PFSK-1 (cell line): ENCODE data around the gene MKNK1.

ENCODE experiments used
- FOXP2 ChIP-seq: optimal IDR thresholded peaks from 2 replicates; pipeline ENCODE3; 2011; ENCODE audit warnings: borderline replicate concordance, control low read depth, inconsistent platforms; ENCODE audit not compliant: insufficient read depth; ENCODE audit errors: extremely low read length, extremely low read depth
- POLR2AphosphoS5 ChIP-seq: IDR thresholded peaks from 2 replicates; pipeline ENCODE4 v1.6.1; 2012; ENCODE audit warnings: low read depth, mild to moderate bottlenecking, control low read depth, low read length, moderate library complexity
- REST ChIP-seq, 2 experiments: IDR thresholded peaks; 2 replicates each; pipeline versions ENCODE4 v1.6.1 to v1.8.0; 2011 to 2012; ENCODE audit warnings: low read depth in 2 of 2, low read length in 2 of 2, control low read depth in 1 of 2, inconsistent platforms in 1 of 2, mild to moderate bottlenecking in 1 of 2, moderate library complexity in 1 of 2; ENCODE audit not compliant: insufficient read depth in 1 of 2
- SIN3A ChIP-seq: IDR thresholded peaks from 2 replicates; pipeline ENCODE4 v1.6.1; 2012; ENCODE audit warnings: mild to moderate bottlenecking, low read length, moderate library complexity, borderline replicate concordance; ENCODE audit not compliant: insufficient read depth
- TAF1 ChIP-seq: IDR thresholded peaks from 2 replicates; pipeline ENCODE4 v1.6.1; 2012; ENCODE audit warnings: low read length, control low read depth, borderline replicate concordance; ENCODE audit not compliant: insufficient read depth

Gene MKNK1

GRCh38 chr1:46512135-46512791, 91.8 kb downstream of the MKNK1 start:
- TF ChIP-seq SIN3A = no peak
- no peak for TF ChIP-seq REST (IDR thresholded peaks at IDR 0.05; ENCODE audit: insufficient read depth in 1 of 2, low read depth in 2 of 2, low read length in 2 of 2)
- no peak for TF ChIP-seq TAF1
- no peak for TF ChIP-seq FOXP2
- no peak for TF ChIP-seq POLR2AphosphoS5

GRCh38 chr1:46510998-46511365, 93.1 kb downstream of the MKNK1 start:
- no peak for TF ChIP-seq SIN3A
- no peak for TF ChIP-seq TAF1
- no peak for TF ChIP-seq REST (IDR thresholded peaks at IDR 0.05; ENCODE audit: insufficient read depth in 1 of 2, low read depth in 2 of 2, low read length in 2 of 2)
- TF ChIP-seq FOXP2 = no peak
- TF ChIP-seq POLR2AphosphoS5 = no peak

GRCh38 chr1:46510341-46510997, 93.6 kb downstream of the MKNK1 start:
- no peak for TF ChIP-seq REST (IDR thresholded peaks at IDR 0.05; ENCODE audit: insufficient read depth in 1 of 2, low read depth in 2 of 2, low read length in 2 of 2)
- TF ChIP-seq TAF1 = no peak
- no peak for TF ChIP-seq FOXP2
- no peak for TF ChIP-seq POLR2AphosphoS5
- TF ChIP-seq SIN3A = no peak

GRCh38 chr1:46508757-46509156, 95.3 kb downstream of the MKNK1 start:
- TF ChIP-seq POLR2AphosphoS5 = no peak
- TF ChIP-seq SIN3A = no peak
- TF ChIP-seq FOXP2 = no peak
- no peak for TF ChIP-seq REST (IDR thresholded peaks at IDR 0.05; ENCODE audit: insufficient read depth in 1 of 2, low read depth in 2 of 2, low read length in 2 of 2)
- TF ChIP-seq TAF1 = no peak
